GM19468 (cell line): ENCODE data around the gene TSPAN18.

Source experiments
- ATAC-seq: cut with Tn5 transposase; IDR thresholded peaks from one replicate; pipeline ENCODE4 v1.9.1; 2021; ENCODE audit warnings: mild to moderate bottlenecking, moderate library complexity, moderate number of reproducible peaks; ENCODE audit not compliant: unreplicated experiment; ENCODE audit errors: extremely low read depth

The TSPAN18 gene

DNA sequence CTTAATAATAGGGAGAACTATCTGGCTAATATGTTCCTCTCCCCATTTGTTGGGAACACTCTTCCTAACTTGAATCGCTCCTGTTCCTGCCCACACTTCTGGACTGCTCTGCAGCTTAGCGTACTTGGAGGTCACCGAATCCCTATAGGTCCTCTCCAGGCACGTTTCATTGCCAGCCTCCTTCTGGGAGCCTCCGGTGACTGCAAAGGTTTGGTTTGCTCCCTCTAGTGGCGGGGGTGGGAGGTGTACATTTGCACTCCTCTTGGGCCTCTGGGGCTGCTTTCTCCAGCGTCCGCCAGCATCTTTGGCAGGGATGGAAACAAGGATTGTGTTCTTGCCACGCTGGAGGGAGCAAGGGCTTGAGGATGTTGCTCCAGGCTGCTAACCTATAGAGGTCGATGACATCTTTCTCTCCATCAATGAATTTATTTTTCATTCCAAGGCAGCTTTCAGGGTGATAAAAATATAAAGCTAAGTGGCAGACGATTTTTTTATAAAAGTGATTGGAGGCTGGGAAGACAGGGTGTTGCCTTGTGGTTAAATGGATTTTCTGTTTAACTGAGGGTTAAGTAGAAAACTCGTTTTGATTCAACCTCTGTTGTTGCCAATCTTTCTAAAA lies 48.7 kb downstream of the TSPAN18 start:
- no peak for ATAC-seq

GRCh38 chr11:44775985-44776446 lies 49.3 kb downstream of the TSPAN18 start:
- no peak for ATAC-seq

- ATAC-seq = no peak
These were observed 49.9 kb downstream of the TSPAN18 start for GRCh38 chr11:44776551-44777208.

DNA sequence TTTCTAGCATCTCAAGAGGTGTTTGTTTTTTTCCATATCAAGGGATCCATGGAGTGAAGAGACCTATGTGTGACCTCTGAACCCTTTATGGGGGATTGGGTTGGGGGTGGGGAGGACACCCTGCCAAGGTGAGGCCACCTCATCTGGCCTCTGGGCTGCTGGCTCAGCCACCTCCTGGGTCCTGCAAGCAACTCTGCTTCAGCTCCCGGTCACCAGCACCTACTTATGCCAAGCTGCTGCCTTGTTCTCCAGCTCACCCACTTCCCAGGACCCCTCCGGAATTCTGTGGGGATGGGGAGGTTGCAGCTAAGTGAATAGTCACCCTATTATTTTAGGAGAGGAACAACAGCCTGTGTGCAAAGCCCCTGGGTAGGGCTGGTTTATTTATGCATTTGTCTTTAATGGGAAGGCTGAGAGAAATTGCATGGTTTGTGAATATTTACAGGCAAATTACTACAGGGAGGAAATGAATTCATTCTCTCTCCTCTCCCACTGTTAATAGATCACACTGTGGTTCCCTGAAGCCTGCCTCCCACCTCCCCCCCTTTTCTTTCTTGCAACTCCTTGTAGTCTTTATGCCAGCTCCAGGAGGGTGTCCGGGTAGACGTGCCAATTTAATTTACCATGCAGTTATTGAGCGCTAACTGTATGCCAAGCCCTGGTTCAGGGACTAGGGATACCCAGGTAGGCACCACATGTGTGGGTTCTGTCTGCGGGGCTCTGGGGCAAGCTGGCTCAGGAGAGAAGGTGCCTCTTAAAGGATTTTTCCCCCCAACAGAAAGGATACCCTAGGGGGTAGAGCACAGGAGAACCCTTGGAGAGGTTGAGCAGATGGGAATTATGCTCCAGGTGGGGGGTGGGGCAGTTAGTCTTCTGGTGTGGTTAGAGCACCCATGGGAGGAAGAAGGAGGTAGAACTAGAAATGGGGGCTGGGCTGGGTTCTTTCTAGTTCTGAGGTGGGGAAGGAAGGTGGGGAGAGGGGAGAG lies 50.7 kb downstream of the TSPAN18 start:
- no peak for ATAC-seq

DNA sequence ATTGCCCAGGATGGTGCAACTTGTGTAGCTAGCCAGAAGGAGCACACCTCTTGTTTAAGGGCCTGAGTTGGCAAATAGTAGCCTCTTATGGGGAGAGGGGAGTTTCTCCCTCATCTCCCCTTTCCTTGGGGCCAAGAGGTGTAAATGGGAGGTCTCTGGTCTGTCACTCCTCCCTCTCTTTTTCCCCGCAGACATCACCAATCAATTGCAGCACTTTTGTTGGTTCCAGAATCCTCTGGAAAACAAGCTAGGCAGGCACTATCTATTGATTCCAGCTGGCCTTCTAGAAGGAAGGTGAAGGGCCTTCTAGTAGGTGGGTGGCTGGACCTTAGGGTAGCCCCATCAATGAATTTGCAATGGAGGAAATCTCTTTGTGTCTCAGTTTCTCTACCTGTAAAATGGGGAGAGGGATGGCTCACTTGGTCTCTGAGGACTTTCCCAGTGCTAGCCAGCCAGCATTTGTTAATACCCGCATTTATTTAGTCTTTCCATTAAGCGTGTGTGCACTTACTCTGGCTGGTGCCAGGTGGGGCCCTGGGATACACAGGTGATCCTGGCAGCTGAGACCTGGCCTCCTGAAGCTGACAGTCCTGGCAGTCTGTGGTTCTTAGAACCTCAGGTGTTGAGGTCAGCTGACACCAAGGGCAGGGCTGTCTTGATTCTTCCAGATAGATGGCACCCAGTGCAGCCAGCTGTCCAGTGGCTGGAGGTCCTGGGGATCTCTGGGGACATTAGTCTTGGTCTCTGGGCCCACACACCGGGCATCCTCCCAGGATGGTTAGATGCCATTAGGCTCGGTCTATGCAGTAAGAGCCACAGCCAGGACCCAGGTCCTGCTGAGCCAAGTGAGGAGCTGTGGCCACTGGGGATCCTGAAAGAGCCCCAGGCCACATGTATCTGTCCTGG lies 51.7 kb downstream of the TSPAN18 start:
- ATAC-seq = no peak

GRCh38 chr11:44779736-44780520 lies 53.2 kb downstream of the TSPAN18 start:
- no peak for ATAC-seq

DNA sequence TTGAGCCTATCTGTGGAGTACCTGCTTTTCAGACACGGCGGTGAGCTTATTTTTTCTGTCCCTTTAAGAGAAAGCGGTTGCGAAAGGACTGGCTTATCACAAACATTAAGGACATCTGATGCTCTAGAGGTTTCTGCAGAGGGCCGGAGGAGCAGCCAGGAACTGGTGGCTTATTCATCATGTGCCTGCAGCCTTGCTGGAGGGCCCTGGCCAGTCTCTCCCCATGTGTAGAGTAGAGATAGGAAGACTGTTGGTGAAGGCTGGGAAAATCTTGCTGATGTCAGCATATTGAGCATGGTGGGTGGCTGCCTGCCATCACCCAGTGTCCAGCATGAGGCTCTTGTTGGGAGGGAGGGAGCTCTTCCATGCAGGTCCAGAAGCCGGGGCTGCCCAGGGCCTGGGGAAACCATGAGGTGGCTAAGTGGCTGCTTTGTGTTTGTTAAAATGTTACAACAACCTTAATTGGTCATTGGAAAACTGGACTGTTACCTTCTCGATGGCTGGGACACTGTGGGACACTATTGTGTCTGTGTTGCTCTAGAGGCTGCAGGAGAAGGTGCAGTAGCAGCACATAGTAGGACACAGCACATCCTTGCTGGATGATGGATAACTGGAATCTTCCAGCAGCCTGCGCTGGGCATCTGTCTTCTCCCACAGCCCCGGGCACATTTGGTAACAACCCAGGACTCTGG lies 54.3 kb downstream of the TSPAN18 start:
- ATAC-seq = no peak

DNA sequence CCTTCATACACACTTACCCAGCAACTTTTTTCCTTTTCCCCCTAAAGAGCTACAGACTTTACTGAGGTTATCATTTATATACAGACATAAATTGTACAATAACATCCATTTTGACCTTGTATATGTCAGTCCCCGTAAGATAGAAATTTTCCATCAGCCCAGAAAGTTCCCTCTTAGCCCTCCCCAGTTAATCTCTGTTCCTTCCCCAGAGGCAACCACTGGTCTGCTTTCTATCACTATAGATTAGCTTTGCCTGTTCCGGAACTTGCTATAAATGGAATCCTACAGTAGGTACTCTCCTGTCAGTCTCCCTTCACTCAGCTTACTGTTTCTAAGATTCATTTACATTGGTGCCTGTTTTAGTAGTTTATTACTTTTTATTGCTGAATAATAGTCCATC lies 54.9 kb downstream of the TSPAN18 start:
- ATAC-seq = no peak

DNA sequence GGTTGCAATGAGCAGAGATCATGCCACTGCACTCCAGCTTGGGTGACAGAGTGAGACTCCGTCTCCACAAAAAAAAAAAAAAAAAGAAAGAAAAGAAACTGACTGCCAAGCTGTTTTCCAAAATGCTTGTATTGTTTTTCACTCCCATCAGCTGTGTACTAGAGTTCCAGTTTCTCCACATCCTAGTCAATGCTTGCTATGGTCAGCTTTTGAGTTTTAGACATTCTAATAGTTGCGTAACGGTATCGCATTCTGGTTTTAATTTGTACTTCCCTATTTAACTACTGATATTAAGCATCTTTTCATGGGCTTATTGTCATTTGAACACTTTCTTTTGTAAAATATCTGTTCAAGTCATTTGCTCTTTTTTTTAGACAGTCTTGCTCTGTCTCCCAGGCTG lies 55.7 kb downstream of the TSPAN18 start:
- ATAC-seq = no peak

- ATAC-seq = no peak
These were observed 57.6 kb downstream of the TSPAN18 start for GRCh38 chr11:44784436-44784760.

- no peak for ATAC-seq
These were observed 58.1 kb downstream of the TSPAN18 start for GRCh38 chr11:44784851-44785250.

DNA sequence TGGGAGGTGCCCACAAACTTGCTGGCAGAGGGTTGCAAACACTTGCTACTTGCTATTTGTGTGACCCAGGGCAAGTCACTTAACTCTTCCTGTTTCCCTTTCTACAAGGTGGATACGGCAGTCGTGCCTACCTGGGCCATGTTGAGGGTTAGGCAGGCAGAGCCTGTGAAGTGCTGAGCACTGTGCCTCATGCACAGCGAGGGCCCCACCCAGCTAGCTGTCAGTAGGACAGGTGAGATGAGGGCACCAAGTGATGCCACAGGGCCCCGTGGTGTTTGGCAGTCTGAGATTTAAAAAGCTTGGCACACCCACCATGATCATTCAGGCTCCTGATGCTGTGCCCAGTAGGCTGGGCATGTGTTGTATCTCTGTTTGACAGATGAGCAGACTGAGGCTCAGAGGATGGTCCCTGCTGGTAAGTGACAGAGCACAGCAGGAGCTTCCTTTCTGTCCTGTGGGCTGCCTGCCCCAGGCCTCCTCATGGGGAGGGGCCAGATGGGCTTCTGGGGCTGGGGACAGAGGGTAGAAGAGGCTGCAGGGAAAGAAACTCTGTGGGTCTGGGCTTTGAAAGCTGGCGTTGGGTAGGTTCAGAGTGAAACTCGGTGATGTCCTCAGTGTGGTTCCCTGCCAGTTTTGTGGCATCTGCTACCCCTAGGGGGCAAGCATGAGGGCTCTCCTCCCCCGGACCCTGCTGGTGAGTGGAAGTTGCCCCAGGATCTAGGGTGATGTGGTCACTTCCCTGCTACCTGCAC lies 59.3 kb downstream of the TSPAN18 start:
- no peak for ATAC-seq

DNA sequence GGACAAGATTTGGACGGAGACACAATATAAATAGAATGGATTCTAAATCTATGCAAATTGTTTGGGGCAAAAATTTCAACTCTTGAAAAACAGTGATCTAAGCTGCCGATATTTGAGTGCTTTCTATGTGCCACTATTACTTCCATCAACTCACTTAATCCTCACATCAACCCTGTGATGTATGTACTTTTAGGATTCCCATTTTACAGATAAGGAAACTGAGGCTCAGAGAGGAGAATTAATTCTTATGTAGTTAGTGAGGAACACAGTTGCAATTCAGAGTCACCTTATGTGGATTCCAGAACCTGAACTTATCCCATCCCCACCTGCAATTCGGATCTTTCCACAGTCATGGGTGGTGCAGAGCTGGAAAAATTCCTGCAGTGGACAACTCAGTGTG lies 60.3 kb downstream of the TSPAN18 start:
- ATAC-seq = no peak

GRCh38 chr11:44787981-44788380 lies 61.2 kb downstream of the TSPAN18 start:
- ATAC-seq = no peak

GRCh38 chr11:44788536-44789261 lies 61.9 kb downstream of the TSPAN18 start:
- ATAC-seq = no peak

DNA sequence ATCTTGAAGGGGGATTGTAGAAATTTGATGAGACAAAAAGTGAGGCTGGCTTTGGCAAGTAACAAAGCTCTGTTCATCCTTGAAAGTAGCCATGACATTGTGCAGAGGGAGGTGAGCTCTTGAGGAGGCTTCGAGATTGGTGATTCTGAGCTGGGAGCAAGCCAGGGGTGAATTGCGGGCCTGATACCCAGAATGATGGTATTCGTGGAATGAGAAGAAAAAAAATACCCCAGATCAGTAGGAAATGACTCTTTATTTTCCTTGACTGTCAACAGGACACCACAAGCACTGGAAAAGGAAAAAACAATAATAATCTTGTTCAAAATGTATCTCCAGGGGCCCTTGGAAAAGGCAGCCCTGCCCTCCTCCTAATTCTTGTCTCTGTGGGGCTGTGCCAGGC lies 62.7 kb downstream of the TSPAN18 start:
- no peak for ATAC-seq

- no peak for ATAC-seq
These were observed 63.4 kb downstream of the TSPAN18 start for GRCh38 chr11:44790211-44790610.
